HG02852 (cell line): Measurements from ENCODE around the gene CRLF3.
"Not testable (repeated sequence)": the region's sequence is repeated elsewhere in the genome, so short reads cannot be mapped to it uniquely, and the experiment has no call there.

Experiments
- ATAC-seq: cut with Tn5 transposase; IDR thresholded peaks from one replicate; pipeline ENCODE4 v1.9.1; 2021; ENCODE audit warnings: mild to moderate bottlenecking, moderate library complexity; ENCODE audit not compliant: unreplicated experiment

CRLF3 gene

GRCh38 chr17:30824356-30825145, at the start of gene CRLF3:
Gene CRLF3 (minus strand): TSS chr17:30824692. CDS start chr17:30824651, 41 bp downstream.
- peak; percentile 87 for ATAC-seq

- no peak for ATAC-seq
These were observed 44.5 kb upstream of the CRLF3 start for GRCh38 chr17:30869005-30869404.

GRCh38 chr17:30864636-30865035, 40.1 kb upstream of the CRLF3 start:
- ATAC-seq, result no peak

GRCh38 chr17:30858556-30859250, 34.2 kb upstream of the CRLF3 start:
- no peak for ATAC-seq

- no peak for ATAC-seq
These were observed 29.7 kb upstream of the CRLF3 start for GRCh38 chr17:30854146-30854545.

GRCh38 chr17:30848021-30848420, 23.5 kb upstream of the CRLF3 start:
- ATAC-seq, result no peak

- ATAC-seq, result no peak
These were observed 16.3 kb upstream of the CRLF3 start for GRCh38 chr17:30840771-30841170.

- ATAC-seq, result no peak
These were observed 13.8 kb upstream of the CRLF3 start for GRCh38 chr17:30838202-30838807.

- ATAC-seq, result no peak
These were observed 8.1 kb upstream of the CRLF3 start for GRCh38 chr17:30832438-30833124.

GRCh38 chr17:30831663-30832437, 7.4 kb upstream of the CRLF3 start, which contains the start of gene ATAD5:
Gene ATAD5 (plus strand): TSS chr17:30831966. CDS start chr17:30832348, 382 bp downstream.
- ATAC-seq, result peak; percentile 57

GRCh38 chr17:30831257-30831656, 6.8 kb upstream of the CRLF3 start:
- ATAC-seq, result no peak

GRCh38 chr17:30829022-30829421, 4.5 kb upstream of the CRLF3 start:
- ATAC-seq, result no peak

GRCh38 chr17:30827082-30827481, 2.6 kb upstream of the CRLF3 start:
- no peak for ATAC-seq

- ATAC-seq, result no peak
These were observed 513 bp downstream of the CRLF3 start for GRCh38 chr17:30824002-30824355.

- no peak for ATAC-seq
These were observed 1.1 kb downstream of the CRLF3 start for GRCh38 chr17:30823421-30823820.

- not testable (repeated sequence) for ATAC-seq
These were observed 1.6 kb downstream of the CRLF3 start for GRCh38 chr17:30822919-30823318.

- no peak for ATAC-seq
These were observed 2.4 kb downstream of the CRLF3 start for GRCh38 chr17:30821871-30822723.

- ATAC-seq, result no peak
These were observed 4.4 kb downstream of the CRLF3 start for GRCh38 chr17:30819971-30820705.

GRCh38 chr17:30816165-30816564, 8.3 kb downstream of the CRLF3 start:
- no peak for ATAC-seq
